Brain pericyte (primary cell): ENCODE results near the gene TMEM225B.
"Not testable (repeated sequence)": the region's sequence is repeated elsewhere in the genome, so short reads cannot be mapped to it uniquely, and the experiment has no call there.

ENCODE experiments used
- DNase-seq: peaks from one replicate; pipeline ENCODE4 v3.0.0-alpha.2; 2012; ENCODE audit warnings: low read depth, low spot score

The TMEM225B gene

GRCh38 chr7:99597762-99598501 is at the start of gene TMEM225B:
Gene TMEM225B (plus strand): TSS chr7:99598267. CDS start chr7:99604389, 6,122 bp downstream.
- no peak for DNase-seq

- not testable (repeated sequence) for DNase-seq
Measured at GRCh38 chr7:99549545-99549944, 48.5 kb upstream of the TMEM225B start.

GRCh38 chr7:99551334-99551733 is 46.7 kb upstream of the TMEM225B start:
- DNase-seq: no peak

- peak; percentile 62 for DNase-seq
Measured at GRCh38 chr7:99551767-99552463, 46.2 kb upstream of the TMEM225B start, which contains the start of gene FAM200A. Gene FAM200A (minus strand): TSS chr7:99552114. CDS start chr7:99548407, 3,707 bp downstream.

GRCh38 chr7:99553039-99553438 is 45.0 kb upstream of the TMEM225B start:
- DNase-seq: no peak

- no peak for DNase-seq
Measured at GRCh38 chr7:99554939-99555338, 43.1 kb upstream of the TMEM225B start.

GRCh38 chr7:99557196-99557607 is 40.9 kb upstream of the TMEM225B start:
- DNase-seq: no peak

GRCh38 chr7:99557940-99558305 is 40.1 kb upstream of the TMEM225B start:
- DNase-seq: no peak

- DNase-seq: peak; percentile 75
Measured at GRCh38 chr7:99558306-99559174, 39.5 kb upstream of the TMEM225B start, which contains the start of gene ZNF655. Gene ZNF655 (plus strand): TSS chr7:99558642. CDS start chr7:99560560, 1,918 bp downstream.

GRCh38 chr7:99559175-99559915 is 38.7 kb upstream of the TMEM225B start:
- no peak for DNase-seq

- no peak for DNase-seq
Measured at GRCh38 chr7:99560834-99561736, 37.0 kb upstream of the TMEM225B start.

- DNase-seq: no peak
Measured at GRCh38 chr7:99561737-99562051, 36.4 kb upstream of the TMEM225B start.

- DNase-seq: no peak
Measured at GRCh38 chr7:99562114-99562784, 35.8 kb upstream of the TMEM225B start.

GRCh38 chr7:99562832-99563231 is 35.2 kb upstream of the TMEM225B start:
- DNase-seq: peak; percentile 81

- no peak for DNase-seq
Measured at GRCh38 chr7:99563650-99564049, 34.4 kb upstream of the TMEM225B start.

GRCh38 chr7:99568770-99569169 is 29.3 kb upstream of the TMEM225B start:
- DNase-seq: not testable (repeated sequence)

GRCh38 chr7:99571768-99572167 is 26.3 kb upstream of the TMEM225B start:
- no peak for DNase-seq

GRCh38 chr7:99573257-99573656 is 24.8 kb upstream of the TMEM225B start:
- no peak for DNase-seq

- no peak for DNase-seq
Measured at GRCh38 chr7:99576251-99576650, 21.8 kb upstream of the TMEM225B start.
